Measurements from ENCODE around the gene ASCL2. TPM values are rescaled to one million over a fixed set of nuclear protein-coding genes. Genes with fewer than 3 reads are reported as not detected.

Gene ASCL2
- total RNA-seq, 1 donor from 2014 or later = 0.58 TPM

GRCh38 chr11:2295971-2296912 is 25.9 kb upstream of the ASCL2 start:
- peak in 1 of 2 experiments; percentile 34 for DNase-seq (ENCODE audit: low spot score in 2 of 2, unreplicated experiment in 2 of 2)
- H3K27ac Mint-ChIP-seq = no peak overlapping the region
- no peaks in the 10 kb centered on the region for H3K9me3 Mint-ChIP-seq
- H3K36me3 Mint-ChIP-seq = no peaks in the 10 kb centered on the region
- H3K4me1 Mint-ChIP-seq = peaks cover 3% of the 10 kb centered on the region
- peaks cover 36% of the 10 kb centered on the region for H3K27me3 Mint-ChIP-seq (ENCODE audit: low read depth)
- TF ChIP-seq CTCF (IDR thresholded peaks at IDR 0.05; ENCODE audit: unreplicated experiment) = no peak
- no peak overlapping the region for H3K4me3 Mint-ChIP-seq

GRCh38 chr11:2294926-2295290 is 24.5 kb upstream of the ASCL2 start:
- no peaks in the 10 kb centered on the region for H3K36me3 Mint-ChIP-seq
- no peaks in the 10 kb centered on the region for H3K9me3 Mint-ChIP-seq
- peak in 1 of 2 experiments; percentile 29 for DNase-seq (ENCODE audit: low spot score in 2 of 2, unreplicated experiment in 2 of 2)

GRCh38 chr11:2293984-2294925 is 23.9 kb upstream of the ASCL2 start:
- TF ChIP-seq CTCF (IDR thresholded peaks at IDR 0.05; ENCODE audit: unreplicated experiment) = no peak
- Mint-ChIP-seq H3K9me3 (no peaks in the 10 kb centered on the region), H3K4me3 (no peak overlapping the region), H3K4me1 (no peaks in the 10 kb centered on the region), H3K27ac (no peak overlapping the region), H3K27me3 (ENCODE audit: low read depth) (peaks cover 46% of the 10 kb centered on the region), H3K36me3 (no peaks in the 10 kb centered on the region)
- peak; percentile 18 to 33 for DNase-seq (ENCODE audit: low spot score in 2 of 2, unreplicated experiment in 2 of 2)

More at GRCh38 chr11:2294926-2295290, 24.5 kb upstream of the ASCL2 start:
- Mint-ChIP-seq H3K27me3 (ENCODE audit: low read depth) (peaks cover 40% of the 10 kb centered on the region), H3K27ac (no peak overlapping the region), H3K4me1 (peaks cover 3% of the 10 kb centered on the region), H3K4me3 (no peak overlapping the region)
- no peak for TF ChIP-seq CTCF (IDR thresholded peaks at IDR 0.05; ENCODE audit: unreplicated experiment)

- H3K4me3 Mint-ChIP-seq = no peak overlapping the region
- H3K9me3 Mint-ChIP-seq = no peaks in the 10 kb centered on the region
- no peak for TF ChIP-seq CTCF (IDR thresholded peaks at IDR 0.05; ENCODE audit: unreplicated experiment)
- no peaks in the 10 kb centered on the region for H3K36me3 Mint-ChIP-seq
- H3K4me1 Mint-ChIP-seq = no peaks in the 10 kb centered on the region
- no peak overlapping the region for H3K27ac Mint-ChIP-seq
- H3K27me3 Mint-ChIP-seq (ENCODE audit: low read depth) = peaks cover 52% of the 10 kb centered on the region
- DNase-seq (ENCODE audit: low spot score in 2 of 2, unreplicated experiment in 2 of 2) = peak; percentile 17 to 33
Measured at GRCh38 chr11:2293531-2293971, 23.2 kb upstream of the ASCL2 start.

GRCh38 chr11:2290351-2290841 is 20.0 kb upstream of the ASCL2 start:
- no peak overlapping the region for H3K4me3 Mint-ChIP-seq
- no peaks in the 10 kb centered on the region for H3K36me3 Mint-ChIP-seq
- DNase-seq (ENCODE audit: low spot score in 2 of 2, unreplicated experiment in 2 of 2) = peak; percentile 5 to 32
- no peaks in the 10 kb centered on the region for H3K4me1 Mint-ChIP-seq
- peaks cover 63% of the 10 kb centered on the region for H3K27me3 Mint-ChIP-seq (ENCODE audit: low read depth)
- no peak overlapping the region for H3K27ac Mint-ChIP-seq
- no peaks in the 10 kb centered on the region for H3K9me3 Mint-ChIP-seq
- no peak for TF ChIP-seq CTCF (IDR thresholded peaks at IDR 0.05; ENCODE audit: unreplicated experiment)
